ENCODE results near the gene EVPLL.
"Not testable (repeated sequence)": the region's sequence is repeated elsewhere in the genome, so short reads cannot be mapped to it uniquely, and the experiment has no call there.

Gene EVPLL

GRCh38 chr17:18379246-18380146, 1.9 kb downstream of the EVPLL start:
- DNase-seq = no peak

DNA sequence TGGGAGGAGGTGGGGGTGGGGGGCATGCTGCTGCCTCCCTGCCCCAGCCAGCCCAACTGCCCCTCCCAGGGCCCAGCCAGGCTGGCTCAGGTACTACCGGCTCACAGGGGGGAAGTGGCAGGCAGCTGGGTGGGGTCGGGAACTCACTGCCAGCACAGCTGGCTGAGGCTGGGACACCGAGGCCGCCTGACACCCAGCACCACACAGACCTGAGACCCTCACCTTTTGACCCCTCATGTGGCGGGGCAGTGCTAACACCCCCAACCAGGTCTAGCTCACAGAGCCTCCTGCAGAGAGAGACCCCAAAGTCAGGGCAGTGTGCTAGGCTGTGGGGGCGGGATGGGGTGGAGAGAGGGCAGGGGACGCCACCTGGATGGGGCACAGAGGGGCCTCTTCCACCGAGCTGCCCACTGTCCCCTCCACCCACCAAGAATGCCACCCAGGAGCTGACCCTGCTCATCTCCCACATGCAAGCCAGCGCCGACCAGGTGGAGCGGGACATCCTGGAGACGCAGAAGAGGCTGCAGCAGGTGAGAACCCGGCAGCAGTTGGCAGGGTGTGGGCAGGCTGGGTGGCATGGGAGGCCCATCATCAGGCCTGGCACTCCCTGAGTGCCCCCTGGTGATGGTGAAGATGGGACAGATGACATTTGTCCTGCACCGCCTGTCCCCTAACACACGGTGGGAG, 3.0 kb downstream of the EVPLL start:
- DNase-seq = no peak

- no peak for DNase-seq
Measured at GRCh38 chr17:18381158-18381952, 3.8 kb downstream of the EVPLL start.

DNA sequence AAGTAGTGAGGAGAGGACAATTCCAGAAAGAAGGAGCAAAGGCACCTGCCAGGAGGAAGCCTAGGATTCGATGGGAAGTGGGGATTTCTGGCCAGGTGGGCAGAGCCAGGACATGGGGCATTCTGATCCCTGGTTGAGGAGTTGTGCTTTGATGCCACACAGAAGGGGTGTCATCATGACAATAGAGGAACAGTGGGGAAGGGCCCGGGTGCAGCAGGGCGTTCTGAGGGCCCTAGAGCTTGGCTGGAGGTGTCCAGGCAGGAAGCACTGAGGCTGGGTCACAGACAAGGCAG, 4.3 kb downstream of the EVPLL start:
- DNase-seq = no peak

DNA sequence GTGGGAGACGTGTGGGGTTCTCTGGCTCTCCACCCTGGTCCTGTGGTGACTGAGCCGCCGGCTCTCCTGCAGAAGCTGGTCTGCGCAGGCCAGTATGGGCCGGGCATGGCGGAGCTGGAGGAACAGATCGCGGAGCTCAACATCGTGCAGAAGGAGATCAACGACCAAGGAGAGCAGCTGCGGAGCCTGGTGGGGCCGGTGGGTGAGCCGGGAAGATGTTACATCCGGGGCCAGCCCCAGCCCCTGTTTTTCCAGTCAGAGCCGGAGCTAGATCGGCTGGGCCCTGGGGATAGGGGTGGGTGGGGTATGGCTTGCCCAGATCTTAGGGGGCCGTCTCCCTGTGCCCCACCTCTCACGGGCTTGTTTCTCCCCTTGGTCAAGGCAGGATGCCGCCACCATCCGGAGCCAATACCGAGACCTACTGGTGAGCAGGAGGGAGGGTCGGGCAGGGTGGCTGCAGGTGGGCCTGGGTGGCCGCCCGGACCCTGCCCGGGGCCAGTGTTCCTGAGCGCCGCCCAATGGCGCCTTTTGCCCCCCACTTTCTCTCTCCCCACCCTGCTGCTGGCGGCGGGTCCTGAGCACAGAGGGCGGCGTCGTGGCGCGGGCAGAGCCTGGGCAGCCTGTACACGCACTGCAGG, 5.0 kb downstream of the EVPLL start:
- DNase-seq = no peak

DNA sequence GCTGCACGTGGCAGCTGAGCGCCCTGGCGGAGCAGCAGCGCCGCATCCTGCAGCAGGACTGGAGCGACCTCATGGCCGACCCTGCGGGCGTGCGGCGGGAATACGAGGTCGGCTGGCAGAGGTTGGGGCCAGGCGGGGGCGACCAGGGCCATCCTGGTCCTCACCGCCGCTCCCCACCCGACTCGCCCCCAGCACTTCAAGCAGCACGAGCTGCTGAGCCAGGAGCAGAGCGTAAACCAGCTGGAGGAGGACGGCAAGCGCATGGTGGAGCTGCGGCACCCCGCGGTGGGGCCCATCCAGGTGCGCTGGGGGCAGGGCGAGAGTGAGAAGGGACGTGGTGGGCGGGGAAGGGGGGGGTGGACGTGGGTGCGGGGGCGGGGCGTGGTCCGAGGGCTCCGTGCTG, 5.5 kb downstream of the EVPLL start:
- not testable (repeated sequence) for DNase-seq

GRCh38 chr17:18384271-18384670, 6.7 kb downstream of the EVPLL start:
- not testable (repeated sequence) for DNase-seq

DNA sequence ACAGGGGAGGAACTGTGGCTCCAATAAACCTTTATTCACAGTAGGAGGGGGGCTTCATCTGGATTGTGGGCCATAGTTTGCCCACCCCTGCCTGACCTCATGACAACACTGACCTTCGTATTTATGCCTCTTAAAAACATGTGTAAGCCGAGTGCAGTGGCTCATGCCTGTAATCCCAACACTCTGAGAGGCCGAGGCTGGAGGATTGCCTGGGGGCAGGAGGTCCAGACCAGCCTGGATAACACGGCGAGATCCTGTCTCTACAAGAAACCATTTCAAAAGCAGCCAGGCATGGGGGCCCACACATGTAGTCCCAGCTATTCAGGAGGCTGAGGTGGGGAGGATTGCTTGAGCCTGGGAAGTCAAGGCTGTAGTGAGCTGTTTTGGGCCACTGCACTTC, 10.0 kb downstream of the EVPLL start:
- not testable (repeated sequence) for DNase-seq

DNA sequence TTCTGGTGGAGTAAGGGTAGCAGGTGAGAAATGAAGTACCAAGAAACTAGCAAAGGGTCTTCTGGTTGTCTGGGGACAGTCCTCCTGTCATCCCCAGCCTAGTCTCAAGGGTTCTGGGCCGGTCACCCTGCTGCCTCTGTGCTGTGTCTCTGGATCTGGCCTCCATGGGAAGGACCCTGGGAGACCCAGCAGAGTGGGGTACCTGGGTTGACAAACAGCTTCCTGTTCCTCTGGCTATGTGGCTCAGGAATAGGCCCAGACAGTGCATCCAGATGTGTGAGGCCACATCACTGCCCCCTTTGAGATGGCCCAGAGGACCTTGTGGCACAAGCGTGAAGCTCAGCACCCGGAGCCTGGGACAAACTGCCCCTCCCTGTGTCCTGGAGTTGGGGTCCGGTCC, 10.7 kb downstream of the EVPLL start:
- not testable (repeated sequence) for DNase-seq

DNA sequence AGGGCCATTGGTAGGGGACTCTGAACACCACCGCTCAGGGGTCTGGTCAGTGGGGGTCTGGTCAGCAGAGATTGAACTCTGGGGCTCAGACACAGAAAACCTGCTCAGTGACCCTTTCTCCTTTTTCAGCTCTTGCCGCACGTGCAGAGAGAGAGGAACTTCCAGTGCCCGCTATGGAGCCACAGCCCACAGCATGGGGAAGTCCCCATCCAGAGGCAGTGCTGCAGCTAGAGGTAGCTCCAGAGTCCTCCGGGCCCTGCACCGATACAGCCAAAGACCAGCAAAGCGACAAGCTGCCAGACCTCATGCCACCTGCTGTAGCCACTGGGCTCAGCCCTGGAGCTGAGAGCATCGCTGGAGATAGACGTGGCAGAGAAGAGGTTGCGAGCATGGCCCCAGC, 11.2 kb downstream of the EVPLL start:
- not testable (repeated sequence) for DNase-seq

DNA sequence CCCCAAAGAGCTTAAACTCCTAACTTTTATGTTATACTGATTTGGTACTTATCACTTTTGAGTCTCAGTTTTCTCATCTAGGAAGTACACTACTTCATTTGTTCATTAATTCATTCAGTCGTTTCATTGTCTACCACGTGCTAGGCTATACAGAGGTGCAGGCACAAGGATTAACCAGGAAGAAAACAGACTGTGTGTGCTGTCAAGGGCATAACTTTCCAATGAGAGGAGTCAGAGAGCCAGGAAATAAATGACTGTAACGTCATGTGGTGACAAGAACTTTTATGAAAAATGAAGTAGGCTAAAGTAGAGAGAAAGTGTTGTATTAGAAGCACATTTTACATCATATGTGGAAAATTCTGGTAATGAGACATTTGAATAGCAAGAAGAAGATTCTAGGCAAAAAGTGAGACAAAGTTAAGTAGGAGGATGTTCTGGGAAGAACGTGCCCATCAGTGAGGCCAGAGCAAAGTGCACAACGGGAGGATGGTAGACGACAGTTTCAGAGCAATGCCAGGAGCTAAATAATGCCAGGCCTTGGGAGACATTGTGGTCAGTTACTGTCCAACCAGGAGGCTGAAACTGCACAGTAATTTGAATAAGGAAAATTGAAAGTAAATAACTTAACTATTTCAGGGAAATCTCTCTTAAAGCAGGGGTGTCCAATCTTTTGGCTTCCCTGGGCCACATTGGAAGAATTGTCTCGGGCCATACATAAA, 24.5 kb downstream of the EVPLL start:
- DNase-seq = not testable (repeated sequence)

- DNase-seq = not testable (repeated sequence)
Measured at GRCh38 chr17:18403166-18403565, 25.6 kb downstream of the EVPLL start.

DNA sequence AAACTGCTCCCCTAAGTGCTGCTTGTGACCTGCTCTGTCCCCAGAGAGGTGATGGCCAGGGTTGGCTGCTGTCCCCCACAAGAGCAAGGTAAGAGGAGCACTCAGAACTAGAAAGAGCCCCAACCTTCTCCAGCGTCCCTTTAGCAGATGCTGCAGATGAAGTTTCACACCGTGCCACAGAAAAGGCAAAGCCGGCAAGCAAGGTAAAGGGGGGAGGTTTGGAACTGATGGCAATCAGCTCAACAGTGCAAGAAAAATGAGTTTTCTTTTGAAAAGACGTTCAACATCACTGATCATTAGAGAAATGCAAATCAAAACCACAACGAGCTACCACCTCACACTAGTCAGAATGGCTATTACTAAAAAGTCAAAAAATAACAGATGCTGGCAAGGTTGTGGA, 26.0 kb downstream of the EVPLL start:
- DNase-seq = not testable (repeated sequence)

DNA sequence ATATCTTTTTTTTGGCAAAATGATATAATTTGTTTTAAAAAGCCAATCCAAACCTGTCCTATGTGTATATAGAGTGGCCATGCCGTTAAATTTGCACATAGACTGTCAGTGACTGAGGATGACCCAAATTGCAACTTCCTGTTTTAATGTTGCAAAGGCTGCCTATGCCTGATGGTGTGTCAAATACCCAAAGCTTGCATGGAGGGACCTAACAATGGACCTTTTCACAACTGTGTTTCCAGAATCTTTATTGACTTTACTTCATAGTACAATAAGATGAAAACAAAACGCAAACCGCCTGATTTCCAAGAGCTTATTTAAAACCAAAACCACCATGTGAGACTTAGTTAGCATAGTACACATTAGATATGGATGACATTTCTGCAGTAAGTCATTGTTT, 31.3 kb downstream of the EVPLL start:
- not testable (repeated sequence) for DNase-seq

DNA sequence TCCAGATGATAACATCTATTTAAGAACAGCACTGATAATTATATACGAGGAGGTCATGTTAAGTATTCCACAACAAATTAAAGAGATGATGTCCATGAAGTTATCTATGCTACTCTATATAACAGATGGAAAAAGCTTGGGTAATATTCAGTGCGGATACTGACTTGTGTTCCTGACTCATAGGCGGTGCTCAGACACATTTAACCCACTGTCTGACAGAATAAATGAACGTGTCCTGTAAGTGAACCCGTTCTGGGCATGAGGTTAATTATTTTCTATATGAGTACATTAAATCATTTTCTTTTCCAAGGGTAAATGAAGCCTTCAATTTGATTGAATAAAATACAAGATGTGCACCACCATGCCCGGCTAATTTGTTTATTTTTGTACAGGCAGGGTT, 31.7 kb downstream of the EVPLL start:
- DNase-seq = not testable (repeated sequence)

GRCh38 chr17:18410736-18411135, 33.2 kb downstream of the EVPLL start:
- DNase-seq = not testable (repeated sequence)

- not testable (repeated sequence) for DNase-seq
Measured at GRCh38 chr17:18411377-18411864, 33.8 kb downstream of the EVPLL start.

GRCh38 chr17:18412001-18412538, 34.5 kb downstream of the EVPLL start:
- DNase-seq = not testable (repeated sequence)

DNA sequence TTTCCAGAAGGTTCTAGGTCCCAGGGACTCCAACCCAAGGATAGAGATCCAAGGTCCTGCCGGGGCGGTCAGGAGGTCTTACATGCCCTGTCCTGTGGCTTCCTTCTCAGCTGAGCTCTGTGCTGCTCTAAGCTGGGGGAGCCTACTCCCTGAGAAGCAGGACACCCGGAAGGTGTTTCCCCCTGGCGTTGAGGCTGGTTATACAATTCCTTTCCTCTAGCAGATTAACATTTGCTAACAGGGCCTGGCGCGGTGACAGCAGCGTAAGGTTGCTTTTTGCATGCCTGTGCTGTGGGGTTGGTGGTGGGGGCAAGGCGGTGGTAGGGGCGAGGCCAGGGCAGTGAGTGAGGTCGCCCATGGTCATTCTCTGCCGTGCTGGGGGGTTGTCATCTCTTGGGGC, 43.9 kb downstream of the EVPLL start:
- DNase-seq = not testable (repeated sequence)

GRCh38 chr17:18422464-18422863, 44.9 kb downstream of the EVPLL start:
- not testable (repeated sequence) for DNase-seq

DNA sequence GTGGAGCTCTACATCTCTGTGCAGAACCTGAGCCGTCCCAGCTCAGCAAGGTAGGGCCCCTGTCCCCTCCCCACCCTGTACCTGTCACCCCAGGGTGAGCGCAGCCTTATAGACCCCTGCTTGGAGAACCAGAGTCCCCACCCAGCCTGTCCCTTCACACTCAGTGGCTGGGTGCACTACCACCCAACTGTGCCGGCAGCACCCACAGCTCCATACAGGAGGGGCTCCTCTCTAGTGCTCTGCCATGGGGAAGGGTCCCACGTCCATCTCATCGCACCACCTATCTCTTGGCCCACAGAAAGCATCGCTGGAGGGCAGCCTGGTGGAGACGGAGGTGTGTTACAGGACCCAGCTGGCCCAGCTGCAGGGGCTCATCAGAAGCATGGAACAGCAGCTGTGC, 45.4 kb downstream of the EVPLL start:
- not testable (repeated sequence) for DNase-seq

GRCh38 chr17:18425593-18425992, 48.0 kb downstream of the EVPLL start:
- not testable (repeated sequence) for DNase-seq

Measured in 8988T (cell line).